Aorta (tissue), 5 donors: ENCODE results near the gene RNF31. TPM values are rescaled to one million over a fixed set of nuclear protein-coding genes. Genes with fewer than 3 reads are reported as not detected.
A peak's percentile ranks its signal among the peaks of the same experiment; 100 is the strongest.

Source experiments
- ATAC-seq: fragments of 200-7000 bp; cut with Tn5 transposase; one replicate; pipeline ENCODE4 v1.9.1; 2022; ENCODE audit warnings: moderate library complexity; ENCODE audit not compliant: low FRiP score
- DNase-seq, 2 donors: peaks; one replicate each; pipeline ENCODE4 v3.0.0-alpha.2; 2020
- H3K27ac ChIP-seq, 2 donors: one replicate each; pipeline ENCODE4 v1.5.1; 2013; ENCODE audit warnings: low read length in 2 of 2, mild to moderate bottlenecking in 2 of 2, moderate library complexity in 2 of 2, control low read depth in 1 of 2, inconsistent platforms in 1 of 2, low read depth in 1 of 2
- H3K27me3 ChIP-seq, 2 donors: one replicate each; pipeline ENCODE4 v1.6.1; 2013; ENCODE audit warnings: control low read depth in 1 of 2, low read length in 1 of 2, mild to moderate bottlenecking in 1 of 2, moderate library complexity in 1 of 2; ENCODE audit not compliant: insufficient read depth in 2 of 2, control insufficient read depth in 1 of 2
- H3K36me3 ChIP-seq, 2 donors: one replicate each; pipeline ENCODE4 v1.6.1; 2013; ENCODE audit warnings: control low read depth in 1 of 2, low read length in 1 of 2, mild to moderate bottlenecking in 1 of 2; ENCODE audit not compliant: insufficient read depth in 2 of 2, control insufficient read depth in 1 of 2
- H3K4me1 ChIP-seq, 2 donors: one replicate each; pipeline ENCODE4 v1.6.1; 2013; ENCODE audit warnings: low read length in 2 of 2, control low read depth in 1 of 2, mild to moderate bottlenecking in 1 of 2, moderate library complexity in 1 of 2; ENCODE audit not compliant: insufficient read depth in 2 of 2, control insufficient read depth in 1 of 2
- H3K4me3 ChIP-seq, 2 donors: one replicate each; pipeline ENCODE4 v1.5.1; 2013; ENCODE audit warnings: low read length in 2 of 2, control low read depth in 1 of 2, mild to moderate bottlenecking in 1 of 2
- H3K9me3 ChIP-seq: one replicate; pipeline ENCODE4 v1.6.1; 2013; ENCODE audit warnings: mild to moderate bottlenecking, low read length; ENCODE audit not compliant: control insufficient read depth
- WGBS, 2 donors: extraction: QIAGEN DNeasy Blood & Tissue Kit; methylation state at CpG; one replicate each; pipeline ENCODE4 v1.1.7; 2013; 5-methylcytosine and 5-hydroxymethylcytosine counted together
- intact Hi-C, 2 donors: fragments of 100-400 bp; cut with DNase I; formaldehyde crosslinking; loops; one replicate each; pipeline versions ENCODE4 v1.14.2 to v1.15.0; 2022
- polyA plus RNA-seq, 2 donors: library from polyadenylated mRNA; stranded (reverse); fragments of 200-250 nt; gene quantifications; one replicate each; pipeline ENCODE4 v1.2.3, GENCODE V29; 2013
- total RNA-seq, 2 donors: library from RNA; stranded (reverse); fragmentation: NEBNext Ultra II Directional; extraction: Animal tissue kit (Norgen Biotek cat#: 25700); gene quantifications; one replicate each; pipeline ENCODE4 v1.2.1, GENCODE V29; 2021
- donor health status: healthy with polysubstance abuse.
- donor health status: Bipolar disorder and iron deficiency.
- donor health status: DM: no; HTN: no; CAD: no.
- donor health status: DM: no; HTN: no; CAD: no.
- donor health status: DM: yes; HTN: yes; CAD: no.

Gene RNF31
- total and polyA plus RNA-seq, 4 donors, result 9.1 to 167 (median 56.3) TPM

- ATAC-seq (no peak), DNase-seq (no peak)
- H3K27ac ChIP-seq, result no peak overlapping the region
- WGBS, 2 donors, result 91 to 92% methylated on average over 12 of the region's 12 CpGs
- peaks cover 5 to 14% of the 10 kb centered on the region in 2 donors for H3K36me3 ChIP-seq
- intact Hi-C loops, result no loop called here
- H3K27me3 ChIP-seq, result no peaks in the 10 kb centered on the region
- no peaks in the 10 kb centered on the region for H3K4me1 ChIP-seq
- no peak overlapping the region for H3K4me3 ChIP-seq
- no peaks in the 10 kb centered on the region for H3K9me3 ChIP-seq
Observed at GRCh38 chr14:24157331-24157730, 10.0 kb downstream of the RNF31 start.

- DNase-seq, result no peak
- Histone ChIP-seq H3K4me3 (no peak overlapping the region), H3K4me1 (no peaks in the 10 kb centered on the region), H3K9me3 (no peaks in the 10 kb centered on the region), H3K36me3 (peaks cover 8 to 14% of the 10 kb centered on the region in 2 donors), H3K27ac (no peak overlapping the region), H3K27me3 (no peaks in the 10 kb centered on the region)
- no peak for ATAC-seq
- WGBS, 2 donors, result 84 to 87% methylated on average over 11 of the region's 11 CpGs
- intact Hi-C loops, result loop anchor here in 1 of 2 donors (2.0 to 10.0 kb wide), 2 partner anchors 29 to 45 kb away; partner anchors contain the start of genes DCAF11, IPO4 and NRL
Observed at GRCh38 chr14:24159777-24160498, 12.6 kb downstream of the RNF31 start.

GRCh38 chr14:24160499-24160849 is 13.2 kb downstream of the RNF31 start:
- DNase-seq, result no peak
- 85 to 90% methylated on average over 4 of the region's 4 CpGs for WGBS, 2 donors
- intact Hi-C loops, result loop anchor here in 1 of 2 donors (2.0 to 10.0 kb wide), 2 partner anchors 28 to 46 kb away; partner anchors contain the start of genes DCAF11, IPO4 and NRL
- peaks cover 10 to 13% of the 10 kb centered on the region in 2 donors for H3K36me3 ChIP-seq
- no peak overlapping the region for H3K4me3 ChIP-seq
- H3K27ac ChIP-seq, result peak overlapping the region in 1 of 2 donors; percentile 10
- no peaks in the 10 kb centered on the region for H3K4me1 ChIP-seq
- peak; percentile 13 for ATAC-seq
- no peaks in the 10 kb centered on the region for H3K9me3 ChIP-seq
- H3K27me3 ChIP-seq, result no peaks in the 10 kb centered on the region

DNA sequence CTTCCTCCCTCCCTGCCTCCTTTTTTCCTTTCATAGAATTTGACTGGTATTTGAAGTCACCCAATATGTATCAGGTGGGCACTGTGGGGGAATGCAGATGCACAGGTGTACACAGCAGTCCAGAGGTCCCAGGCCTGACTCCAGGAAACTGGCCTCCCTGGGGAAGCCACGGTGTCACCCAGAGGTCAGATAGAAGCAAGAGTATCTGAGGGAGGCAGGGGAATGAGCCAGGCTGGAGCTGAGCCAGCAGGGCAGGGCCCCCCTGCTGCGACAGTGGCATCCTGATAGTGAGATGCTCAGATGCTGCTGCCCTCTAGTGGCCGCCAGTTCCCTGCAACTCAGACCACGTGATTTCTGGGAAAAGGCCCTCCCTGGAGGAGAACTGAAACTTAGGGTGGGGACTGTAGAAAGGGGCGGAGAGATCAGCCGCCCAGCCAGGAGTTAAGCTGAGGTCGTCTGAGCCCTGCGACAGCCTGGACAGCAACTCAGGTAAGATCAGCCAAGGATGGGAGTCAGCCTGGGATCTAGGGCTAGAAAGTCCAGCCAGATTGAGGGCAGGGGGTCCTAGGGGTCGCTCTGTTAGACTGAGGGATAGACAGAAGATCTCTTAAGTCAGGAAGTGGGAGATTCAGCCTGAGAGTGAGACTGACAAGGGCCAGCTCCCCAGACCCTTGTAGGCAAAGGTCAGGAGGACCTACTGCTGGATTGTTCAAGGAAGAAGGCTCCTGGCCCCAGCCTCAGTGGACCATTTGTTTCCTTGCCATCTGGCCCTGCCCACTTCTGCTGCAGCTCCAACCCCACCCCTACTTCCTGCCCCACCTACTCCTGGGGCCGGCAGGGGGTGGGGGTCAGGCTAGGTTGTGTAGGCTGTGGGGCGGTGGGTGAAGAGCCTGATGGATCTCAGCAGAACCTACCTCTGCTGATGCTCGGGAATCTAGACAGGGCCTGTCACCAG is 13.8 kb downstream of the RNF31 start, which contains the start of gene IRF9:
IRF9 (plus strand) TSS at position 416 of the 955 bp plus-strand sequence. CDS start 880 bp downstream, outside the sequence.
- intact Hi-C loops, result loop anchor here in 1 of 2 donors (2.0 to 10.0 kb wide), 2 partner anchors 28 to 46 kb away; partner anchors contain the start of genes DCAF11, IPO4 and NRL
- H3K27me3 ChIP-seq, result no peaks in the 10 kb centered on the region
- H3K4me3 ChIP-seq, result peak within 1 kb of the TSS; percentile 56 to 67
- peaks cover 12 to 13% of the 10 kb centered on the region in 2 donors for H3K36me3 ChIP-seq
- ATAC-seq, result peak; percentile 96
- 0% methylated on average over 12 of the region's 12 CpGs for WGBS, 2 donors
- H3K4me1 ChIP-seq, result no peaks in the 10 kb centered on the region
- no peaks in the 10 kb centered on the region for H3K9me3 ChIP-seq
- peak within 1 kb of the TSS in 1 of 2 donors; percentile 73 for H3K27ac ChIP-seq
- DNase-seq, result peak; percentile 96 to 98

GRCh38 chr14:24162093-24162492 is 14.8 kb downstream of the RNF31 start:
- DNase-seq, result no peak
- WGBS, 2 donors, result 30 to 38% methylated on average over 8 of the region's 8 CpGs
- Histone ChIP-seq H3K9me3 (no peaks in the 10 kb centered on the region), H3K4me3 (peak overlapping the region; percentile 56 to 67), H3K4me1 (no peaks in the 10 kb centered on the region), H3K36me3 (peaks cover 12 to 15% of the 10 kb centered on the region in 2 donors), H3K27ac (peak overlapping the region in 1 of 2 donors; percentile 26), H3K27me3 (no peaks in the 10 kb centered on the region)
- intact Hi-C loops, result loop anchor here in 1 of 2 donors (10.0 kb wide), 1 partner anchor 47 kb away; the partner anchor contains the start of genes DCAF11 and NRL
- no peak for ATAC-seq

DNA sequence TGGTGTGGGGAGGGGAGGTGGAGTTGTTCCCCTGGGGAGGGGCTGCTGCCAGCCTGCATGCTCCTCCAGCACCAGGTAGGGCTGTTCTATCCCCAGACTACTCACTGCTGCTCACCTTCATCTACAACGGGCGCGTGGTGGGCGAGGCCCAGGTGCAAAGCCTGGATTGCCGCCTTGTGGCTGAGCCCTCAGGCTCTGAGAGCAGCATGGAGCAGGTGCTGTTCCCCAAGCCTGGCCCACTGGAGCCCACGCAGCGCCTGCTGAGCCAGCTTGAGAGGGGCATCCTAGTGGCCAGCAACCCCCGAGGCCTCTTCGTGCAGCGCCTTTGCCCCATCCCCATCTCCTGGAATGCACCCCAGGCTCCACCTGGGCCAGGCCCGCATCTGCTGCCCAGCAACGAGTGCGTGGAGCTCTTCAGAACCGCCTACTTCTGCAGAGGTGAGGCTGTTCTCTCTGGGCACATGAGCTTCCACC is 17.3 kb downstream of the RNF31 start:
- DNase-seq, result no peak
- no peak overlapping the region for H3K4me3 ChIP-seq
- no peaks in the 10 kb centered on the region for H3K9me3 ChIP-seq
- intact Hi-C loops, result loop anchor here in 1 of 2 donors (10.0 kb wide), 1 partner anchor 50 kb away; the partner anchor contains the start of genes DCAF11 and NRL
- WGBS, 2 donors, result 92% methylated on average over 14 of the region's 14 CpGs
- H3K27me3 ChIP-seq, result no peaks in the 10 kb centered on the region
- no peak overlapping the region for H3K27ac ChIP-seq
- peaks cover 7 to 16% of the 10 kb centered on the region in 2 donors for H3K36me3 ChIP-seq
- no peak for ATAC-seq
- no peaks in the 10 kb centered on the region for H3K4me1 ChIP-seq

- ATAC-seq (no peak), DNase-seq (no peak)
- H3K36me3 ChIP-seq, result peaks cover 7 to 16% of the 10 kb centered on the region in 2 donors
- no peaks in the 10 kb centered on the region for H3K27me3 ChIP-seq
- intact Hi-C loops, result loop anchor here in 1 of 2 donors (10.0 kb wide), 1 partner anchor 51 kb away; the partner anchor contains the start of genes DCAF11 and NRL
- no peaks in the 10 kb centered on the region for H3K9me3 ChIP-seq
- H3K4me3 ChIP-seq, result no peak overlapping the region
- WGBS, 2 donors, result 93 to 94% methylated on average over 5 of the region's 5 CpGs
- no peaks in the 10 kb centered on the region for H3K4me1 ChIP-seq
- no peak overlapping the region for H3K27ac ChIP-seq
Observed at GRCh38 chr14:24165785-24166184, 18.5 kb downstream of the RNF31 start.

DNA sequence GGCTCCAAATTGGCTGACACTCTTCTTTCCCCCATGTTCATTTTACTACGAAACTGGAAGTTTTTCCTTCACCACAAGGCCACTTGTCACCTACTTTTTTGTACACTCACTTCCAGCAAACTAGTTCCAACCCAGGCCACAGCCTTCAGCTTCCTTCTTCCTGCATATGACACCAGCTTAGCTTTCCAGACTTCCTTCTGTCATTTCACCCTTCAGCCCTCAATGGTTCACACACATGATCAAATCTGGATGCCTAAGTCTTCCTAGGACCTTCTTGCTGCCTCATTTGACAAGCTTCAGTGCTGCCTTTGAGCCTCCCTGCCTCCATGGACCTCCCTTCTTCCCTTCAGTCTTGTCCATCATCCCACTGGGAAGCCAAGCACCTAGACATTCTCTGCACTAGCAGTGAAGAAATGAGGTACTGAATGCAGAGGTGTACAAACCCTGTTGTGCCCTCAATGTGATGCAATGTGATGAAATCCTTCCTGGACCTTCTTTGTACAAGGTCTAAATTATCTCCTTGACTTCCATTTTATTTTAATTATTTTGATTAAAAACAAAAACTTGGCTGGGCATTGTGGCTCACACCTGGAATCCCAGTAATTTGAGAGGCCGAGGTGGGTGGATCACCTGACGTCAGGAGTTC is 20.3 kb downstream of the RNF31 start:
- DNase-seq (no peak), ATAC-seq (no peak)
- peaks cover 7 to 16% of the 10 kb centered on the region in 2 donors for H3K36me3 ChIP-seq
- H3K27ac ChIP-seq, result no peak overlapping the region
- no peak overlapping the region for H3K4me3 ChIP-seq
- WGBS, 2 donors, result 83 to 88% methylated on average over 3 of the region's 3 CpGs
- no peaks in the 10 kb centered on the region for H3K9me3 ChIP-seq
- H3K27me3 ChIP-seq, result no peaks in the 10 kb centered on the region
- H3K4me1 ChIP-seq, result peaks cover 0 to 2% of the 10 kb centered on the region in 2 donors
- intact Hi-C loops, result loop anchor here in 1 of 2 donors (10.0 kb wide), 1 partner anchor 53 kb away; the partner anchor contains the start of genes DCAF11 and NRL
